WTC11 (cell line): ENCODE measurements around the gene STARD5. TPM values are rescaled to one million over a fixed set of nuclear protein-coding genes. Genes with fewer than 3 reads are reported as not detected.

Experiments used
- ATAC-seq: fragments of 200-7000 bp; cut with Tn5 transposase; 2 replicates; pipeline ENCODE4 v1.10.0; 2021; ENCODE audit warnings: mild to moderate bottlenecking, moderate library complexity
- CTCF ChIA-PET: fragments of 300-600 bp; sonication (Branson Sonifier 250); formaldehyde crosslinking; loops from one replicate; lab custom pipeline; 2021; ENCODE audit warnings: antibody characterized with exemption; lab: Charles Lee
- POLR2A ChIA-PET: fragments of 350-600 bp; sonication (Branson Sonifier 250); formaldehyde crosslinking; loops from one replicate; lab custom pipeline; 2021; ENCODE audit warnings: antibody characterized with exemption; lab: Charles Lee
- DNase-seq: peaks from one replicate; pipeline ENCODE4 v3.0.0; 2021; ENCODE audit warnings: low spot score
- H3K27ac Mint-ChIP-seq: 2 replicates; pipeline ENCODE4 v1.8.0; 2021; ENCODE audit warnings: mixed read lengths
- H3K27me3 Mint-ChIP-seq: 2 replicates; pipeline ENCODE4 v1.8.0; 2021; ENCODE audit warnings: low read depth, mild to moderate bottlenecking, moderate library complexity, mixed read lengths
- H3K36me3 Mint-ChIP-seq: 2 replicates; pipeline ENCODE4 v1.8.0; 2021; ENCODE audit warnings: mixed read lengths
- H3K4me1 Mint-ChIP-seq: 2 replicates; pipeline ENCODE4 v1.8.0; 2022; ENCODE audit warnings: mixed read lengths
- H3K4me3 Mint-ChIP-seq: 2 replicates; pipeline ENCODE4 v1.8.0; 2021; ENCODE audit warnings: mild to moderate bottlenecking, moderate library complexity, mixed read lengths
- H3K9me3 Mint-ChIP-seq: 2 replicates; pipeline ENCODE4 v1.8.0; 2021; ENCODE audit warnings: mixed read lengths
- CTCF ChIP-seq: fragments of 200-600 bp; IDR thresholded peaks from 2 replicates; pipeline ENCODE4 v1.8.0; 2022; ENCODE audit warnings: antibody characterized with exemption
- GRHL2 ChIP-seq: fragments of 250-450 bp; sonication (Bioruptor Pico); IDR thresholded peaks from 2 replicates; pipeline ENCODE4 v1.8.0; 2022; ENCODE audit warnings: mild to moderate bottlenecking, moderate library complexity; ENCODE audit not compliant: insufficient replicate concordance, severe bottlenecking
- IRF2 ChIP-seq: sonication (generic); formaldehyde crosslinking; IDR thresholded peaks from 2 replicates; pipeline ENCODE4 v1.8.0; 2022; ENCODE audit warnings: low read depth, missing genetic modification reagents, borderline replicate concordance
- JAZF1 ChIP-seq: fragments of 250-450 bp; sonication (Bioruptor Pico); IDR thresholded peaks from 2 replicates; pipeline ENCODE4 v1.9.0; 2021; ENCODE audit warnings: moderate library complexity, mild to moderate bottlenecking, inconsistent platforms
- MLX ChIP-seq: sonication (generic); formaldehyde crosslinking; IDR thresholded peaks from 2 replicates; pipeline ENCODE4 v1.8.1; 2023; ENCODE audit warnings: mild to moderate bottlenecking, missing genetic modification reagents, moderate library complexity
- NR1H2 ChIP-seq: sonication (generic); formaldehyde crosslinking; IDR thresholded peaks from 2 replicates; pipeline ENCODE4 v1.9.0; 2021; ENCODE audit warnings: mild to moderate bottlenecking, moderate library complexity, missing genetic modification reagents
- OVOL2 ChIP-seq: fragments of 250-450 bp; sonication (Bioruptor Pico); IDR thresholded peaks from 2 replicates; pipeline ENCODE4 v1.9.0; 2021; ENCODE audit warnings: mild to moderate bottlenecking, borderline replicate concordance
- PRRX2 ChIP-seq: fragments of 250-450 bp; sonication (Bioruptor Pico); IDR thresholded peaks from 2 replicates; pipeline ENCODE4 v1.8.0; 2021; ENCODE audit warnings: mild to moderate bottlenecking
- SMAD4 ChIP-seq: sonication (generic); formaldehyde crosslinking; IDR thresholded peaks from 2 replicates; pipeline ENCODE4 v1.8.0; 2022; ENCODE audit warnings: mild to moderate bottlenecking, missing genetic modification reagents
- SOX15 ChIP-seq: fragments of 250-450 bp; sonication (Bioruptor Pico); IDR thresholded peaks from 2 replicates; pipeline ENCODE4 v1.9.0; 2021; ENCODE audit warnings: mild to moderate bottlenecking
- STAT6 ChIP-seq: sonication (generic); formaldehyde crosslinking; conservative IDR thresholded peaks from 2 replicates; pipeline ENCODE4 v1.8.1; 2023; ENCODE audit warnings: mild to moderate bottlenecking, low read depth, missing genetic modification reagents, moderate library complexity
- USF1 ChIP-seq: sonication (generic); formaldehyde crosslinking; IDR thresholded peaks from 2 replicates; pipeline ENCODE4 v1.8.0; 2022; ENCODE audit warnings: mild to moderate bottlenecking, missing genetic modification reagents
- USF2 ChIP-seq: sonication (generic); formaldehyde crosslinking; IDR thresholded peaks from 2 replicates; pipeline ENCODE4 v1.8.1; 2023; ENCODE audit warnings: mild to moderate bottlenecking, missing genetic modification reagents, moderate library complexity
- ZBTB21 ChIP-seq: sonication (generic); formaldehyde crosslinking; IDR thresholded peaks from 2 replicates; pipeline ENCODE4 v1.8.1; 2023; ENCODE audit warnings: mild to moderate bottlenecking, missing genetic modification reagents, borderline replicate concordance
- ZMAT4 ChIP-seq: fragments of 250-450 bp; sonication (Bioruptor Pico); IDR thresholded peaks from 2 replicates; pipeline ENCODE4 v1.9.0; 2021; ENCODE audit warnings: mild to moderate bottlenecking
- ZNF121 ChIP-seq: sonication (generic); formaldehyde crosslinking; IDR thresholded peaks from 2 replicates; pipeline ENCODE4 v1.8.0; 2023; ENCODE audit warnings: missing genetic modification reagents
- ZNF416 ChIP-seq: fragments of 250-450 bp; sonication (Bioruptor Pico); IDR thresholded peaks from 2 replicates; pipeline ENCODE4 v1.9.0; 2021; ENCODE audit warnings: mild to moderate bottlenecking, inconsistent platforms
- total RNA-seq: library from RNA; stranded (reverse); gene quantifications from 3 replicates; pipeline ENCODE4 v1.2.3, GENCODE V29; 2021

STARD5 gene
- total RNA-seq, 1 experiment from 2014 or later, result 6.8 TPM

- Mint-ChIP-seq H3K27ac (no peak overlapping the region), H3K36me3 (no peaks in the 10 kb centered on the region), H3K9me3 (no peaks in the 10 kb centered on the region)
- CTCF ChIA-PET, result no interaction called here
- TF ChIP-seq SOX15 (CRISPR knock-in tag) (no peak), MLX (CRISPR knock-in tag) (no peak), SMAD4 (no peak), JAZF1 (CRISPR knock-in tag) (no peak), NR1H2 (CRISPR knock-in tag) (no peak)
- TF ChIP-seq, all 79 proteins: peak for 0
- no peak for ATAC-seq
- no peak for DNase-seq
- H3K4me1 Mint-ChIP-seq, result no peaks in the 10 kb centered on the region
- H3K27me3 Mint-ChIP-seq, result no peaks in the 10 kb centered on the region
- H3K4me3 Mint-ChIP-seq, result no peak overlapping the region
- POLR2A ChIA-PET, result no interaction called here
These were observed 39.3 kb upstream of the STARD5 start for GRCh38 chr15:81363276-81363675.

- Mint-ChIP-seq H3K4me1 (no peaks in the 10 kb centered on the region), H3K27me3 (no peaks in the 10 kb centered on the region), H3K36me3 (no peaks in the 10 kb centered on the region), H3K4me3 (no peak overlapping the region), H3K9me3 (no peaks in the 10 kb centered on the region), H3K27ac (no peak overlapping the region)
- CTCF ChIA-PET, result interaction anchor here (0.6 to 1.2 kb wide), 2 partner anchors 97 to 388 kb away, joined by 3 to 4 read pairs; no protein-coding TSS in a partner anchor
- TF ChIP-seq ZMAT4 (CRISPR knock-in tag) (no peak), ZNF121 (CRISPR knock-in tag) (no peak), IRF2 (CRISPR knock-in tag) (no peak), STAT6 (CRISPR knock-in tag) (no peak), SOX15 (CRISPR knock-in tag) (no peak), CTCF (no peak), USF1 (no peak), ZNF416 (CRISPR knock-in tag) (no peak), ZBTB21 (no peak)
- ATAC-seq (no peak), DNase-seq (no peak)
- POLR2A ChIA-PET, result no interaction called here
These were observed 38.8 kb upstream of the STARD5 start for GRCh38 chr15:81362790-81363189.

- no peaks in the 10 kb centered on the region for H3K9me3 Mint-ChIP-seq
- H3K36me3 Mint-ChIP-seq, result no peaks in the 10 kb centered on the region
- ATAC-seq (no peak), DNase-seq (no peak)
- ChIA-PET CTCF (interaction anchor here (1.2 kb wide), 1 partner anchor 96 kb away, joined by 3 read pairs; no protein-coding TSS in a partner anchor), POLR2A (no interaction called here)
- TF ChIP-seq GRHL2 (CRISPR knock-in tag), result no peak
- TF ChIP-seq JAZF1 (CRISPR knock-in tag), result no peak
- no peak for TF ChIP-seq OVOL2
- no peak for TF ChIP-seq USF2
- no peak for TF ChIP-seq PRRX2
- peaks cover 7% of the 10 kb centered on the region for H3K4me1 Mint-ChIP-seq
- no peak overlapping the region for H3K27ac Mint-ChIP-seq
- no peaks in the 10 kb centered on the region for H3K27me3 Mint-ChIP-seq
- H3K4me3 Mint-ChIP-seq, result no peak overlapping the region
These were observed 38.0 kb upstream of the STARD5 start for GRCh38 chr15:81361891-81362290.
